D341Med (cell line): ENCODE results near the gene HIF3A.
"Not testable (repeated sequence)": the region's sequence is repeated elsewhere in the genome, so short reads cannot be mapped to it uniquely, and the experiment has no call there.

Experiments used
- DNase-seq: peaks from one replicate; pipeline ENCODE4 v3.0.0; 2012; ENCODE audit warnings: low spot score

HIF3A gene

DNA sequence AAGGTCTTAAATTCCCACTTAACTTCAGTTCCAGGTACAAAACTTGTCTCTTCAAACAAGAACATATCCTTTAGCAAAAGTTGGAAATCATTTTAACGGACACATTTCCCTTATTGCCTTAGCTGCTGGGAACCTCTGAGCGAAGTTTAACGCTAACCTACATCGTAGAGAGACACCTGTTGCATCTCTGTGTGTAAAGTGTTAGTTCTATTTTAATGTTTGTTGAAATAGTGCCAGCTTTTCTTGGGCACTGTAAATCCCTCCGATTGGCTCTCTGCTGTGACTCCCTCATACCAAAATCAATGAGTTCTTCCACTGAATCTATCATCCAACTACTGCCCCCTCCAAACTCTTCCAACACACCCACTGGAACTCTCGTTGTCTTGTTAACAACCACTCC lies 2.3 kb upstream of the HIF3A start:
- DNase-seq = no peak

DNA sequence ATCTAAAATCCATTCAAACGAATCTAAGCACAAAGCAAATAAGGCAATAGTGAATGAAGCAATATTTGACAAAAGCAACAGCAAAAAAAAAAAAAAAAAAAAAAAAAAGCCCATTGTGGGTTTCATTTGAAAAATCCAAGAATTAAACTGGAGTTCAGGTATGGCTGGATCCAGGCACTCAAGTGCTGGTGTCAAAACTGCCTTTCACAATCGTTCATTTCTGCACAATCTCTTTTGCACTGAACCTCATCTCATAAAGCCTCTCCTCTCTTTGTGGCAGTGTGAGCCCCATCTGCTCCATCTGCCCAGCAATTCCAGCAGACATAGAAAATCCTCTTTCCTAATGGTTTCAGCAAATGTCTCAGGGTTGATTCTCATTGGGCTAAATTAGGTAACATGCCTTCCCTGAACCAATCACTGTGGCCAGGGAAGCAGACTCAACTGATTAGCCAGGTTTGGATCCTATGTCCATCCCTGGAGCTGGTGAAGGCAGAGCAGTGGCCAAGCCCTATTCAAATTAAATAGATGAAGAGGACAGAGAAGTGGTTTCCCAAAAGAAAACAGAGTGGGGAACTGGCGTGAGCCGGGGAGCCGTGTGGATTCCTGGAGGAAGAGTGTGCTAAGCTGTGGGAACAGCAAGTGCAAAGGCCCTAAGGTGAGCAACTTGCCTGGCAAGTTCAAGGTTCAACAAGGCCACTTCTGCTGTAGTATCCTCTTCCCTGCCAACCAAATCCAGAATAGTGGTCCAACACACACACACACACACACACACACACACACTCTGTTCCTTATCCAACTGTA lies 1.2 kb upstream of the HIF3A start:
- DNase-seq = no peak

DNA sequence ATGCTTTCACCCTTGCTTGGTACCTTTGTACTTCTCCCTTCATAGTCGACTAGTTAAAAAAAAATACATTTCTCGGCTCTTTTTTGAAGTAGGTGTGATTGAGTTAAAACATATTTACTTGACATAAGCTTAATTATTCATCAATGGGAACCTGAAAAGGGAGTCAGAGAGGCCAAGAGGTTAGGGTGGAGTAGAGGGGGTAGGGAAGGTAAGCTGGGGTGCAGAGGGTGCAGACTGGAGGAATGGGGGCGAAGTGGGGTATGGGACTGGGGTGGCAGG lies 701 bp upstream of the HIF3A start:
- no peak for DNase-seq

DNA sequence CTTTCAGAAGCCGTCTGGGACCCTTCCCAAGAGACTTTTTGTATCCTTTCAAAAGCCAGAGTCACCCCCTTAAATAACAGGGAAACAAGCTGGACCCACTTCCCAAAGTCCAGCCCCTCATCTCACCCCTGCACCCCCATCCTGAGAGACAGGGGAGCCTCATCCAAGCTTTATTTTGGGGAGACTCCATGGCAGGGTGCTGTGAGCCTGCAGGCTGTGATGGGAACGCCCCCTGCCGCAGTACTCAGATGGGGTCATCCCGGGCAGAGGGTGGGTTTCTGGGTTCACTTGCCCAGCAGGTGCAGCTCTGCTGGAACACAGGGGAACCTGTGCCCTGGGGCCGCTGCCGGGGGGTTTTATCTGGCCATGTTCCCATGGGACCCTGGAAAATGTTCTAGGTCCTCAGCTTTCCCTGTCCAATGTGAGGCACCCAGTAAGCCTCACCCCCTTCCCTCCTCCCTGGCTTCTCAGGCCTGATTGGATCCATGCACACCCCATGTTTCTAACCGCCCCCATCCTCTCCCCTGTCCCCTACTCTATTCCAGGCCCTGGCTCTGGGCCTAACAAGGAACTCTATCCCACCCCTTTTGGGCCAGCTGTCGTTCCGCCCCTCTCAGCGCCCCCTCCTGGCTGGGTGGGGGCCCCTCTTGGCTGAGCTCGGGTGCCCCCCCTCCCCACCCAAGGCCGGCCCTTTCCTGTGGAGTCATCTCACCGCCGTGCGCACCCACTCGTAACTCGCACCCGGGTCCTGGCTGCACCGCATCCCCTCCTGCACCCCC lies 1.0 kb downstream of the HIF3A start:
- no peak for DNase-seq

DNA sequence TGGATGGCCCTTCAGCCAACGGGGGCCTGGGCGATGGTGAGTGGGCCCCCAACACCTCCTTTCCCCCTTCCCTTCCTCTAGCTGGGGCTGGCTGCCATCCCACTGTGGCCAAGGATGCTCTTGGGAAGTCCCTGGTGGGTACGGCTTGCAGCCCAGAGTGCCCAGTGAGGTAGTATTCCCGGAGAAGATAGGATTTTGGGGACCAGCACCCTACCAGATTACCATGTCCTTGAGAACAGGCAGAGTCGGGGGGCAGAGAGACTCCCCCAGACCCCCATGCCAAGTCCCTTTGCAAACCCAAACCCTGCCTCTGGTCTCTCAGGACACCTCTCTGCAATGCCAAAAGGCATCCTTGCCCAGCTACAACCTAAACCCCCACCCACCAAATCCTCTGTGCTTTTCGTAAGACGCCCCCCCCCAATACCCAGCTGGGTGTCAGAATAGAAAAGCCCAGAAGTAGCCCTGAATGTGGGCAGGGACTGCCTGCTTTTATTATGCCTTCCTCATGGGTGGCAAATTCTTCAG lies 1.7 kb downstream of the HIF3A start:
- peak; percentile 51 for DNase-seq

DNA sequence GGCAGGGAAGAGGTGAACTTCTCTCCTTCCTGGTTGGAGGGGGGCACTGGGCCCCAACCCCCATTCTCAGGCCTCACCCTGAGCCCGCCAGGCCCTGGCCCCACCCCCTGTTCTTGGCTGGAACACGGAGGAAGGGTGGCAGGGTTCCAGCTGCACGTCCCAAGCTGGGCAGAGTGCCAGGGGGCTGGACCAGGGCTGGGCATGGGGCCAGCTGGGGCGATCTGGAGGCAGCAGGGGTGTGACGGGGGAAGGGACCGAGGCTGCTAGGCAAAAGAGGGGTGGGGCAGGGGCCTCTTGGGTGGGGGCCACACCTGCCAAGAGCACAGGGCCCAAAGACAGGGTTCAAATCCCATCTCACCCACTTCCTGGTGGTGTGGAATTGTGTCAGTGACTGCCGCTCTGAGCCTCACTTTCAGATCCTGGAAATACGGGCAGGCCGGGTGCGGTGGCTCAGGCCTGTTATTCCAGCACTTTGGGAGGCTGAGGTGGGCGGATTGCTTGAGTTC lies 2.2 kb downstream of the HIF3A start:
- peak; percentile 92 for DNase-seq

DNA sequence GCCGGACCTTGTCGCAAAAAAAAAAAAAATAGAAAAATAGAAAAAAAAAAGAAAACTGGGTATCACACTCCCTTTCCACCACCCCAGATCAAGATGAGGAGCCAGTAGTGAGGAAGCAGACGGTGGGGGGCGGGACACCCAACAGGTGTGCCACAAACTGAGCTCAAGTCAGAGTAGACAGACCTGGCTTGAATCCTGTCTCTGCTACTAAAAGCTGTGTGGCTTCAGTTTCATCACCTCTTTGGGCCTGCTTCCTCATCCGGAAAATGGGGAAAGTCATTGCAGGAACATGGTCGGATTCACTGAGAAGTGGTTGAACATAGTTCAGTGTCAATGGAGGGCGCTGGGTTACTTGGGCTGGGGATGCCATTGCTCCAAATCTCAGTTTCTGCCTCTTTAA lies 2.9 kb downstream of the HIF3A start:
- DNase-seq = no peak

DNA sequence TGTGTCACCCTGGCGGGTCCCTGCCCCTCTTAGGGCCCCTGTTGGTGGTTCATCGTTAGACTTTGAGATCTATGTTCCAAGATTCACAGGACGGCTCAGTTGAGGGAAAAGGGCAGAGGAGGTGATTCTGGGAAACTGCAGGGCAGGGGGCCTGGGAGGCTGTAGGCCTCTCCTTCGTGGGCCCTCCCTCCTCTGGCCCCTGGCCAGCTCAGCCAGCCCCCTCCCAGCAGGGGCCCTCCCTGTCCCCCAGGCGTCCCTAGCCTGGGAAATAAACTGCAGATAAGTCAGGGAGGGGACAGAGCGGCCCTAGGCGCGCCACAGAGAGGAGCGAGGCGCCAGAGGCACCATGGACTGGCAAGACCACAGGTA lies 6.5 kb downstream of the HIF3A start:
- no peak for DNase-seq

DNA sequence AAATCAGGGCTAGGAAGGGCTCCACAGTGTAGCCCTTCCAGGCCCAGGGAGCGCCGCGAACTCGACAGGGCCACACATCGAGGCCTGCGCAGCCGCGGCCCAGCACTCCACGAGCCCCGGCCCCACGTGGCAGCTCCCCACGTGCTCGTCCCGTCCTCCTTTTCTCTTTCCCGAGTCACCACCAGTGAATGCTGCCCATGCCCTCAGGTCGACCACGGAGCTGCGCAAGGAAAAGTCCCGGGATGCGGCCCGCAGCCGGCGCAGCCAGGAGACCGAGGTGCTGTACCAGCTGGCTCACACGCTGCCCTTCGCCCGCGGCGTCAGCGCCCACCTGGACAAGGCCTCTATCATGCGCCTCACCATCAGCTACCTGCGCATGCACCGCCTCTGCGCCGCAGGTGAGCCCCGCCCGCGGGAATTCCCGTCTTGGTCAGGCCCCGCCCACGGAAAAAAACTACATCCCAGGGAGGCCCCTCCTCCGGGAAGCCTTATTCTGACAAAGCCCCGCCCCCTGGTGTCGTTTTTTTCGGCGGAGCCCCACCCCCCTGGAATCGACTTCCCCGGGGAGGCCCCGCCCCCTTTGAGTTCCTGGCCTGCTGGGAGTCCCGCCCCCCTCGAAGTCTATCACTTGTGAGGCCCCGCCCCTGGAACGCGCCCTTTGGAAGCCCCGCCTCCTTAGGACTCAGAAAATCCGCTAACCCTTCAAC lies 7.0 kb downstream of the HIF3A start:
- DNase-seq = no peak

DNA sequence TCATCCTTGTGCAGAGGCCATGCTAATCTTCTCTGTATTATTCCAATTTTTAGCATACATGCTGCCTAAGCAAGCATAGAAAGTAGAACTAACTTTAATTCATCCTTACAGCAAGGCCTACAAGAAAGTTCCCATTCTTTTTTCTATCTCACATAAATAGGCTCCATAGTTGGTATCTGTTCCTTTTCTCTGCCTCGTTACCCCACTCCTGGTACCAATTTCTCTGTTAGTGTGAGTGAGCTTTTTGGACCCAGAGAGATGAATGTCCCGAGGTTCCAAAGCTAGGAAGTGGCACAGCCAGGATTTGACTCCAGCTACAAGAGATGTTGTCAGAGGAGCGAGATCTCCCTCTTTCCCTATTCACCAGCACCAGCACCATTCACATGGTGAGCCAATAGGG lies 9.7 kb downstream of the HIF3A start:
- DNase-seq = no peak

DNA sequence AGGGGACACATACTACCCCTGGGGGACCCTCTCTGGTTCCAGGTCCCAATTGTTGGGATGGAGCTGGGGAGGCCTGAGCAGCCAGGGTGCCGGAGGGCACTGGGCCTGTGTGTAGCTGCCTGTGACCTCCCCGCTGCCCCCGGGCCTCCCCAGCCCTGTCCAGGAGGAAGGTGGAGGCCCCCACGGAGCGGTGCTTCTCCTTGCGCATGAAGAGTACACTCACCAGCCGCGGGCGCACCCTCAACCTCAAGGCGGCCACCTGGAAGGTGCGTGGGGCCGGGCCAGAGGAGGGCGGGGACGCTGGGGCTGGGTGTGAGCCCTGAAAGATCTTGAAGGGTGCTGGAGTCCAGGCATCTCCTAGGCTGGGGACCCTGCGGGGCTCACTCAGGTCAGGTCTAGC lies 11.7 kb downstream of the HIF3A start:
- DNase-seq = no peak

DNA sequence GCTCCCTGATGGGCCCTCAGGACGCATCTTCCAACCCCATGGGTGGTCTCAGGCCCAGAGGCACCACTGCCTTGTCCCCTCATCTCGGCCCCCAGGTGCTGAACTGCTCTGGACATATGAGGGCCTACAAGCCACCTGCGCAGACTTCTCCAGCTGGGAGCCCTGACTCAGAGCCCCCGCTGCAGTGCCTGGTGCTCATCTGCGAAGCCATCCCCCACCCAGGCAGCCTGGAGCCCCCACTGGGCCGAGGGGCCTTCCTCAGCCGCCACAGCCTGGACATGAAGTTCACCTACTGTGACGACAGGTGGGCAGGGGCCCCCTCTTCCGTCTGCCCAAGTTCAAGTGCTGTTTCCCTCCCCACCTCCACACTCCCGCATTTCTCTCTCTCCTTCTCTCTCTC lies 12.2 kb downstream of the HIF3A start:
- DNase-seq = no peak

DNA sequence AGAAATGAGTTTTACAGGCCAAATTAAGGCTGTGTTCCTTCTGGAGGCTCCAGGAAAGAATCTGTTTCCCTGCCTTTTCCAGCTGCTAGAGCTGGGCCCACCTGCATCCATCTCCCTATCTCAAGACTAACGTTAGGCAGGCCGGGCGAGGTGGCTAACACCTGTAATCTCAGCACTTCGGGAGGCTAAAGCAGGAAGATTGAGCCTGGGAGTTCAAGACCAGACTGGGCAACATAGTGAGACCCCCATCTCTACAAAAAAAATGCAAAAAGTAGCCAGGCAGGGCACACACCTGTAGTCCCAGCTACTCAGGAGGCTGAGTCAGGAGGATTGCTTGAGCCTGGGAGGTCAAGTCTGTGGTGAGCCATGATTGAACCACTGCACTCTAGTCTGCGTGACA lies 14.6 kb downstream of the HIF3A start:
- DNase-seq = no peak

DNA sequence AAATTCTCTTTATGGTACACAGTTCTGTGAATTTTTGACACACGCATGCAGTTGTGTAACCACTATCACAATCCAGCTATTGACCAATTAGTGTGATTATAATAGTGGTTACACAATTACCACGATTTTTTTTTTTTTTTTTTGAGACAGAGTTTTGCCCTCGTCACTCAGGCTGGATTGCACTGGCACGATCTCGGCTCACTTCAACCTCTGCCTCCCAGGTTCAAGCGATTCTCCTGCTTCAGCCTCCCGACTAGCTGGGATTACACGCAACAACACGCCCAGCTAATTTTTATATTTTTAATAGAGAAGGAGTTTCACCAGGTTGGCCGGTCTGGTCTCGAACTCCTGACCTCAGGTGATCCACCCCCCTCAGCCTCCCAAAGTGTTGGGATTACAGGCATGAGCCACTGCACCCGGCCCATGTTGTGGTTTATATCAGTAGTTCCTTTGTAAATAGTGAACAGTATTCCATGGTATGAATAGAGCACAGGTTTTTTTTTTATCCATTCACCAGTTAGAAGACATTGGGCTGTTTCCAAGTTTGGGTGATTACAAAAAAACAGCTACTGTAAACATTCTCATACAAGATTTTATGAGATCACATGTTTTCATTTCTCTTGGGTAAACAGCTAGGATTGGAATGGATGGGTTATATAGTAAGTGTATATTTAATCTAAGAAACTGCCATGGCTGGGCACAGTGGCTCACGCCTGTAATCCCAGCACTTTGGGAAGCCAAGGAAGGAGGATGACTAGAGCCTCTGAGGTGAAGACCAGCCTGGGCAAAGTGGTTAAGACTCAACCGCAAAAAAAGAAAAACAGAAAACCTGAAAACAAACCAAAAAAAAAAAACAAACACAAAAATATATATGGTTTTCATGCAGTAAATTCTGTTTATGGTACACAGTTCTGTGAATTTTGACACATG lies 17.0 kb downstream of the HIF3A start:
- DNase-seq = not testable (repeated sequence)

DNA sequence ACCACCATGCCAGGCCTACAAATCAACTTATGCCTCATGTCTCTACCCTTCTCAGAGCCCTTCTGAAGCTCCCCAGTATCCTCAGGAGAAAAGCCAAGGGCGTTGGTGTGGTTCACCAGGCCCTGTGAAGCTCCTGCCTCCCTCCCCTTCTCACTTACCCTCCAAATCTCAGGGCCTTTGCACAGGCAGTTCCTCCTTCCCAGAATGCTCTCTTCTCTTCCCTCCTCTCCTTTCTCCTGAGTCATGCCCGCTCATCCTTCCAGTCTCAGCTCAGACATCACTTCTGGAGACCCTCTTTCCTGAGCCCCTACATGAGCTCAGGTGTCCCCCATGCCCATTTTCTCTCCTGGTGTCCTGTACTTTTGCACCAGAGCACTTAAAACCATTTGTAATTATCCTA lies 20.5 kb downstream of the HIF3A start:
- DNase-seq = no peak

DNA sequence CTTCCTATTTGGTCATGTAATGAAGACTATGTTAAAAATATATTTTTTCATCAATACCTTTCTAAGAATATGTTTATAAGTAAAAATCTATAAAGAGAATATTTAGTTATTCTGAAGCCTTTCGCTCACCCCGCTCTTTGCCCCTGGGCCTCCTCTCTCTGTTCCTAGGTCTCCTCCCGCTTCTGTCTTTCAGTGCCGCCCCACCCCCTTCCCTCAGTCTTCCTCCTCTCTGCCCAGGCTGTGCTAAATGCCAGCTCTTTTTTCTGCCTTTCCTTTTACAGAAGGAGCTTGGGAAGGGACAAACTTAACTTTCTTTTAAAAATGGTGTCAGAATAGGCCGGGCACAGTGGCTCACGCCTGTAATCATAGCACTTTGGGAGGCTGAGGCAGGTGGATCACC lies 22.8 kb downstream of the HIF3A start:
- DNase-seq = no peak

DNA sequence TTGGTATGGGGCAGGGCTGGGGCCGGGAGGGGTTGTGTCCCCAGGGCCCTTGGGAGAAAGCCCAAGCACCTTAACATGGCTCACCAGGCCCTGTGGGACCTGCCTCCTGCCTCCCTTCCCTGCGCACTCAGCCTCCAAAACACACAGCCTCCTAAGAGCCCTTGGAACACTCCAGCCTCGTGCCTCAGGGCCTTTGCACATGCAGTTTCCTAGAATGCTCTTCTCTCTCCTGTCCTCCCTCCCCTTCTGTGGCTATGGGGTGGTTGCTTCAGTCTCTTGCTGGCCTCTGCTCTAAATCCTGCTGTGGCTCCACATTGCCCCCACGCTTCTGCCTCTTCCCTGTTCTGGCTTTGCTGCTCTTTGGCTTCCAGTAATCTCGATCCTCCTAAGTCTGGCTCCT lies 23.7 kb downstream of the HIF3A start:
- no peak for DNase-seq

DNA sequence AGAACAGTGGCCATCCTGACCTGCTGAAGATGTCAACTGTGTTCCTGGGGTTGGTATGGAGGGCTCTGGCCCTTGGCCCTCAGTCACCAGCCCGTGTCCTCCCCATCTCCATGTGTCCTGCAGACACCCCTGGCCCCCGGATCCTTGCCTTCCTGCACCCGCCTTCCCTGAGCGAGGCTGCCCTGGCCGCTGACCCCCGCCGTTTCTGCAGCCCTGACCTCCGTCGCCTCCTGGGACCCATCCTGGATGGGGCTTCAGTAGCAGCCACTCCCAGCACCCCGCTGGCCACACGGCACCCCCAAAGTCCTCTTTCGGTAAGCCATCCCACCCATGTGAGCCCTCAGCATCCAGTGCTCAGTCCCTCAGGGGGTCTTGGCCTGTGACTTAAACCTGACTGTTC lies 24.8 kb downstream of the HIF3A start:
- no peak for DNase-seq

DNA sequence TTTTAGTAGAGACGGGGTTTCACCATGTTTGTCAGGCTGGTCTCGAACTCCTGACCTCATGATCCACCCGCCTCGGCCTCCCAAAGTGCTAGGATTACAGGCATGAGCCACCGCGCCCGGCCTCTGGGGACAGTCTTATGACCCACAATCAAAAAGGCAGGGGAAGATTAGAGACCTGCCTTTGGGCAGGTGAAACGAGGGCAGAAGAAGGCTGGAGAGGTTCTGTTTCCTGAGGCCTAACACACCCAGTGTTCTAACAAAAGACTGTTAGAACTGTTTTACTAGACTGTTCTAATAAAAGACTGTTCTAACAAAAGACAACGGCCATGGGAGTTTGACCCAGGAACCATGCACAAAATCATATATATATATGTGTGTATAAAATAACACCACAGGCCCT lies 26.4 kb downstream of the HIF3A start:
- not testable (repeated sequence) for DNase-seq

DNA sequence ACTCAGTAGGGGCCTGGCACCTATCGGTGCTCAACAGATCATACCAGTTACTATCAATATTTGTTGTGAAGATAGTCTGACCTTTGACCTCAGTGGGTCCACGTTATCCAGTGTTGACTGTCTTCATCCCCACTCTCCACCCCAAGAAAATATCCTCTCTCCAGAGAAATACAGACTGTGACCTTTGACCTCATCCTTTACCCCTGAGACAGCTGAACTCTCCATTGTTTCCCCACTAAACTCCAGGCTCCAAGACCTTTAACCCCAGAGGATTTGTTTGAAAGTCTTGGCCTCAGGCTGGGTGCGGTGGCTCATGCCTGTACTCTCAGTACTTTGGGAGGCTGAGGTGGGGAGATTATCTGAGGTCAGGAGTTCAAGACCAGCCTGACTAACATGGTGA lies 27.4 kb downstream of the HIF3A start:
- no peak for DNase-seq

DNA sequence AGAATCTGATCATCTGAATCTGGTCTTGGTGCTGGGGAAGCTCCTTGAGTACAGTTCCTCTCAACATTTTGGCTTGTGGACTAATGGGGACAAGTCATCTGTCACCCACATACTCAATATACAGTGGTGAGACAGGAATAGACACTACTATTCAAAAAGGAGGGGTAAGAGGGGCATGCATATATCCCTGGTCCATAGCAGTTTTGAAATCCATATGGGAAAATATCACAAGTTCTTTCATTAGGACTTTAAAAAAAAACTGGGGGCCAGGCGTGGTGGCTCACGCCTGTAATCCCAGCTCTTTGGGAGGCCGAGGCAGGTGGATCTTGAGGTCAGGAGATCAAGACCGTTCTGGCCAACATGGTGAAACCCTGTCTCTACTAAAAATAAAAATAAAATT lies 29.8 kb downstream of the HIF3A start:
- no peak for DNase-seq

DNA sequence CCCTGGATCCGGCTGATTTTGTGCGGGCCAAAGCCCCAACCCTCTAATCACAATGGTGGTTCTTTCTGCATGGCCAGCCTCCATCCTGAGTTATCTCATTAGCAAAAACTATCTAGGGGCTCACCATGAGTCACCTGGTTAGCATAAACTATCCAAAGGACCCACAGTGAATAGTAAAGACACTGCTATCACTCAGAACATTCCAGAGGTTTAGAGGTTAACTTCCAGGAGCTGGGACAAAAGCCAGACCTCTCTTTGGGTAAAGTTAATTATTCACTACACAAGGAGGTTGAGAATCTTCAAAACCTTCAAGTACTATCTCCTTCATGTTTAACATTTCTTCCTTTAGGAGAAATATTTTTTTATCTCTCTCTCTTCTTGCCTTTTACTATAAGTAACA lies 31.2 kb downstream of the HIF3A start:
- DNase-seq = no peak
